ENCODE results near the gene IRGQ.

Gene IRGQ

GRCh38 chr19:43634068-43634467, 38.1 kb upstream of the IRGQ start:
- DNase-seq (no peak), ATAC-seq (ENCODE audit: insufficient read depth, low read depth) (no peak)
- no peak overlapping the region for H3K27ac ChIP-seq (ENCODE audit: low read length)
- no peak overlapping the region for H3K4me2 ChIP-seq (ENCODE audit: insufficient read depth, low read length)
- H3K9me3 ChIP-seq (ENCODE audit: insufficient read depth, low read length, severe bottlenecking) = no peaks in the 10 kb centered on the region
- peaks cover 14% of the 10 kb centered on the region for H3K27me3 ChIP-seq (ENCODE audit: insufficient read depth, low read length, poor library complexity)
- H3K79me2 ChIP-seq (ENCODE audit: insufficient read depth, low read length) = no peaks in the 10 kb centered on the region
- H3K4me1 ChIP-seq (ENCODE audit: insufficient read depth, low read length) = peaks cover 10% of the 10 kb centered on the region
- H3K9ac ChIP-seq (ENCODE audit: low read depth, low read length) = no peak overlapping the region
- H2AFZ ChIP-seq (ENCODE audit: low read depth, low read length) = no peak overlapping the region
- H4K20me1 ChIP-seq (ENCODE audit: insufficient read depth, low read length) = peaks cover 5% of the 10 kb centered on the region; the same call in 1 of the 2 replicates
- H3K36me3 ChIP-seq (ENCODE audit: insufficient read depth, low read length) = no peaks in the 10 kb centered on the region
- no peak for TF ChIP-seq EZH2 (IDR thresholded peaks at IDR 0.05; ENCODE audit: borderline replicate concordance, low read depth, low read length, severe bottlenecking)
- no peak for TF ChIP-seq CTCF (IDR thresholded peaks at IDR 0.05; ENCODE audit: borderline replicate concordance, extremely low read depth, low read length, poor library complexity, severe bottlenecking)
- H3K4me3 ChIP-seq (ENCODE audit: low read depth in 1 of 2, low read length in 2 of 2) = no peak overlapping the region

- H2AFZ ChIP-seq (ENCODE audit: low read depth, low read length) = no peak overlapping the region
- H3K4me2 ChIP-seq (ENCODE audit: insufficient read depth, low read length) = no peak overlapping the region
- no peak overlapping the region for H3K27ac ChIP-seq (ENCODE audit: low read length)
- H3K9ac ChIP-seq (ENCODE audit: low read depth, low read length) = no peak overlapping the region
- H3K36me3 ChIP-seq (ENCODE audit: insufficient read depth, low read length) = no peaks in the 10 kb centered on the region
- DNase-seq (no peak), ATAC-seq (ENCODE audit: insufficient read depth, low read depth) (no peak)
- H3K4me1 ChIP-seq (ENCODE audit: insufficient read depth, low read length) = peaks cover 4% of the 10 kb centered on the region; the same call in 1 of the 2 replicates
- H3K4me3 ChIP-seq (ENCODE audit: low read depth in 1 of 2, low read length in 2 of 2) = no peak overlapping the region
- no peak for TF ChIP-seq CTCF (IDR thresholded peaks at IDR 0.05; ENCODE audit: borderline replicate concordance, extremely low read depth, low read length, poor library complexity, severe bottlenecking)
- TF ChIP-seq EZH2 (IDR thresholded peaks at IDR 0.05; ENCODE audit: borderline replicate concordance, low read depth, low read length, severe bottlenecking) = no peak
- no peaks in the 10 kb centered on the region for H3K9me3 ChIP-seq (ENCODE audit: insufficient read depth, low read length, severe bottlenecking)
- H3K27me3 ChIP-seq (ENCODE audit: insufficient read depth, low read length, poor library complexity) = peaks cover 9% of the 10 kb centered on the region
- peaks cover 2% of the 10 kb centered on the region; the same call in 1 of the 2 replicates for H4K20me1 ChIP-seq (ENCODE audit: insufficient read depth, low read length)
- no peaks in the 10 kb centered on the region for H3K79me2 ChIP-seq (ENCODE audit: insufficient read depth, low read length)
Observed at GRCh38 chr19:43633520-43633919, 37.6 kb upstream of the IRGQ start.

- no peak overlapping the region for H3K4me3 ChIP-seq (ENCODE audit: low read depth in 1 of 2, low read length in 2 of 2)
Observed at GRCh38 chr19:43631491-43631890, 35.6 kb upstream of the IRGQ start.

More at GRCh38 chr19:43631491-43631890, 35.6 kb upstream of the IRGQ start:
- no peak for TF ChIP-seq EZH2 (IDR thresholded peaks at IDR 0.05; ENCODE audit: borderline replicate concordance, low read depth, low read length, severe bottlenecking)
- TF ChIP-seq CTCF (IDR thresholded peaks at IDR 0.05; ENCODE audit: borderline replicate concordance, extremely low read depth, low read length, poor library complexity, severe bottlenecking) = no peak
- Histone ChIP-seq H3K36me3 (ENCODE audit: insufficient read depth, low read length) (no peaks in the 10 kb centered on the region), H3K4me2 (ENCODE audit: insufficient read depth, low read length) (no peak overlapping the region), H3K79me2 (ENCODE audit: insufficient read depth, low read length) (no peaks in the 10 kb centered on the region), H3K27ac (ENCODE audit: low read length) (no peak overlapping the region), H3K9ac (ENCODE audit: low read depth, low read length) (no peak overlapping the region), H3K27me3 (ENCODE audit: insufficient read depth, low read length, poor library complexity) (no peaks in the 10 kb centered on the region), H3K9me3 (ENCODE audit: insufficient read depth, low read length, severe bottlenecking) (no peaks in the 10 kb centered on the region), H4K20me1 (ENCODE audit: insufficient read depth, low read length) (no peaks in the 10 kb centered on the region), H2AFZ (ENCODE audit: low read depth, low read length) (no peak overlapping the region), H3K4me1 (ENCODE audit: insufficient read depth, low read length) (no peaks in the 10 kb centered on the region)
- DNase-seq = no peak
- no peak for ATAC-seq (ENCODE audit: insufficient read depth, low read depth)
